HTERT RPE-1 (cell line): Measurements from ENCODE around the gene SLC35G3.
"Not testable (repeated sequence)": the region's sequence is repeated elsewhere in the genome, so short reads cannot be mapped to it uniquely, and the experiment has no call there.

Source experiments
- in situ Hi-C: fragments of 300-500 bp; cut with MboI; formaldehyde crosslinking; loops from 4 replicates; pipeline ENCODE4 v1.14.3; 2020; ENCODE audit warnings: low sequenced_read_pairs

Gene SLC35G3

DNA sequence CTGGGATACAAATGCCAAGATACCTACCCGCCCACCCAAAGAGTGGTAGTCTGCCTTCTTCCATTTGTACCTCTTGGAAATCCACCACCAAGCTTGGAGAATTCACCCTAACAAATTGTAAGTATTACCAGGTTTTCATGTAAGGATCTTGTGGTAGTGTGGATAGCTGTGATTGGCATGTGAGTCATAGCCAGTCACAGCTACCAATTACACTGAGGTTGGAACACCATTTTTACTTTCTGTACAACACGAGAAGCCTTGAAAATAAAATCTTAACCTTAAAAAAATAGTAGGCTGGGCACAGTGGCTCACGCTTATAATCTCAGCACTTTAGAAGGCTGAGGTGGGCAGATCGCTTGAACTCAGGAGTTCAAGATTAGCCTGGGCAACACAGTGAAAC, 18.5 kb upstream of the SLC35G3 start:
- in situ Hi-C loops, result no loop called here

DNA sequence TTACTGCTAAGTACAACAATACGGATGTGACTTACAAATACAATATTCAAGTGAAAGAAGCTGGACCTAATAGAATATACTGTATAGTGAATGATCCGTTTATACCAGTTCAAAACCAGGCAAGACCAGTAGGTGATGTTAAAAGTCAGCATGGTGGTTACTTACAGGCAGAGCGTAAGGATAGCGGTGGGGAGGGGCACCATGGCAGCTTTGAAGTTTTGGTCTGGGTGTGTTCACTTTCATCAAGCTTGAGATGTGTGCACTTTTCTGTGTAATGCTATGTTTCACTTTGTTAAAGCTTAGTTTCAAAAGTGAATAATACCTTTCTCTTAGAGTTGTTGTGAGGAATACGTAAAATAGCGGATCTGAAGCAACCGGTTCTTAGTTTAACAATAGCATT, 16.5 kb upstream of the SLC35G3 start:
- in situ Hi-C loops, result no loop called here

- in situ Hi-C loops, result not testable (repeated sequence)
Observed at GRCh38 chr17:35202582-35202981, 8.4 kb upstream of the SLC35G3 start.

DNA sequence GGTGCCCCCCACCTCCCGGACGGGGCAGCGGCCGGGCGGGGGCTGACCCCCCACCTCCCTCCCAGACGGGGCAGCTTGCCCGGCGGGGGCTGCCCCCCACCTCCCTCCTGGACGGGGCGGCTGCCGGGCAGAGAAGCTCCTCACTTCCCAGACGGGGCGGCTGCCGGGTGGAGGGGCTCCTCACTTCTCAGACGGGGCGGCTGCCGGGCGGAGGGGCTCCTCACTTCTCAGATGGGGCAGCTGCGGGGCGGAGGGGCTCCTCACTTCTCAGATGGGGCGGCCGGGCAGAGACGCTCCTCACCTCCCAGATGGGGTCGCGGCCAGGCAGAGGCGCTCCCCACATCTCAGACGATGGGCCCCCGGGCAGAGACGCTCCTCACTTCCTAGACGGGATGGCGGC, 869 bp upstream of the SLC35G3 start:
- in situ Hi-C loops, result not testable (repeated sequence)

DNA sequence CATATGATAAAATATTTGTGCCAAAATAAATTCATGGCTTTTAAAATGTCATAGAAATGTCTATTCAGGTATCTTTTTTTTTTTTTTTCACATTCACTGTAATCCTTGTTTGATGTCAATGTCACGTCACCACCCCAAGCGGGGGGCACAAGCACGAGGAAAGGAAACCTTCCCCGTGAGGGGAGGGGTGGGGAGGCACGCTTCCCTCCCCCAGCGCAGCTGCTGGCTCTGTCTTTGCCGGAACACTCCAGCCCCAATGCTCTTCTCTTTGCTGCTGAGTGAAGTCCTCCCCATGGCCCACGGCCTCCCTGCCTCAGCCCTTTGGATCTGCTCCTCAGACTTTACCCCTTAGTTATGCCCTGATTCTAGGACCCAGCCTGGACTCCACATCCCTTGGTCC, 1.5 kb downstream of the SLC35G3 start:
- in situ Hi-C loops, result no loop called here

DNA sequence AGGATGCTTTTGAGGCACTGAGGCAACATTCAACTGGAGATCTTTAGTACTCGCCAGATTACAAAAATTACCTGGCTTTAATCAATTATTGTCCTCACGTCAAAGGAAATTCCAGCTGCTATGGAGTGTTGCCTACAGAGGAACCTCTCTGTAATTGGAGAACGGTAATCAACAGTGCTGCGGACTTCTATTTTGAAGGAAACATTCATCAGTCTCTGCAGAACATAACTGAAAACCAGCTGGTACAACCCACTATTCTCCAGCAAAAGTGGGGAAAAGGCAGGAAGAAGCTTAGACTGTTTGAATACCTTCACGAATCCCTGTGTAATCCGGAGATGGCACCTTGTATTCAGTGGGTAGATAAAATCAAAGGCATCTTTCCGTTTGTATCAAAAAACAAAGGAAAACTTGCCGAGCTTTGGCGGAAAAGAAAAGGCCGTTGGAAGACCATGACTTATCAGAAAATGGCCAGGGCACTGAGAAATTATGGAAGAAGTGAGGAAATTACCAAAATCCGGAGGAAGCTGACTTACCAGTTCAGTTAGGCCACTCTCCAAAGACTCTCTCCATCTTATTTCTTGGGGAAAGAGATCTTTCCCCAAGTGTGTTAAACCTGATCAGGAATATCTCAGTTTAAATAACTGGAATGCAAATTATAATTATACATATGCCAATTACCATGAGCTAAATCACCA, 3.0 kb downstream of the SLC35G3 start:
- in situ Hi-C loops, result no loop called here

- in situ Hi-C loops, result no loop called here
Observed at GRCh38 chr17:35189291-35189690, 4.9 kb downstream of the SLC35G3 start.

DNA sequence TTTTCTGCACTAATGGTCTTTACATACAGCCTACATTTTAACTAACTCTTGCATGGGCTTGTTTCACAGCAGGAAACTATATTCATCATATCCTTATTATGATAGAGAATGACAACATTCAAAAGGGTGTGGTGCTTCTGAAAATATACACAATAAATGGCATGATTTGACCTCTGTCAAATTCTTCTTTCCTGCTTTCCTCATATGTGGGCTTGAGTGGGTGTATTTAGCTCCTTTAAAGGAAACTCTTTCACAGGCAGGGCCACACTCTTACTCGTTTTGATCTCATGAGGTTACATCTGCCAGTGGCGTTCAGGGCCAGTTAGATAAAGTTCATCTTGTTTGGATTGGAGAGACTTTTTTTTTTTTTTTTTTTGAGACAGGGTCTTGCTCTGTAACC, 6.1 kb downstream of the SLC35G3 start:
- in situ Hi-C loops, result no loop called here

GRCh38 chr17:35187481-35187880, 6.7 kb downstream of the SLC35G3 start:
- in situ Hi-C loops, result no loop called here

DNA sequence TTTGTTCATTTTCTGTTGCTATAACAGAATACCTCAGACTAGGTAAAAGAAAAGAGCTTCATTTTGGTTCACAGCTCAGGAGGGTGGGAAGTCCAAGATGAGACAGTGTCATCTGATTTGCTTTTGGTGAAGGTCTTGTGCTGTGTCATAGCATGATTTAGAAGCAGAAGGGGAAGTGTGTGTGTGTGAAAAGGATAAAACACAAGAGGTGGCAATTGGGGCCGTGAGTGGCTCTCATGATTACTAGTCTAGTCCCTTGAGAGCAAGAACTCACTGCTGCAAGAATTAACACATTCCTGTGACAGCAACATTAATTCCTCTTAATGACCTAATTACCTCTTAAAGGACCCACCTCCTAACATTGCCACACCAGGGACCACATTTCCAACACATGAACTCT, 8.3 kb downstream of the SLC35G3 start:
- in situ Hi-C loops, result no loop called here

DNA sequence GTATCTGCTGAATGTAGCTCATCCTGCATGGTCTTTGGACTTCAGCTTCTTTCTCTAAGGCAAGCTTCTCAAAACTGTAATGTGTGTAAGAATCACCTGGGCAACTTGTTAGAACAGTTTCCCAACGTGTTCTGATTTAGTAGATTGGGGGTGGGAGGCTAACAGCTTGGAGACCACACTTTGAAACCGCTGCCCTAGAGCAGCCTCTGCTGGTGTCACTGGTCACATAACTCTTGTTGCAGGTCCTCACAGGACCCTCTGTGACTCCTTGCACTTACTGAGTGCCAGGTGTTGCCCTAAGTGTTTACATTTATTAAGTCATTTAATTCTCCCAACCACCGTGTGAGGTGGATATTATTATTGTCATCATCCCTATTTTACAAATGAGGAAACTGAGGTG, 9.9 kb downstream of the SLC35G3 start:
- in situ Hi-C loops, result no loop called here

DNA sequence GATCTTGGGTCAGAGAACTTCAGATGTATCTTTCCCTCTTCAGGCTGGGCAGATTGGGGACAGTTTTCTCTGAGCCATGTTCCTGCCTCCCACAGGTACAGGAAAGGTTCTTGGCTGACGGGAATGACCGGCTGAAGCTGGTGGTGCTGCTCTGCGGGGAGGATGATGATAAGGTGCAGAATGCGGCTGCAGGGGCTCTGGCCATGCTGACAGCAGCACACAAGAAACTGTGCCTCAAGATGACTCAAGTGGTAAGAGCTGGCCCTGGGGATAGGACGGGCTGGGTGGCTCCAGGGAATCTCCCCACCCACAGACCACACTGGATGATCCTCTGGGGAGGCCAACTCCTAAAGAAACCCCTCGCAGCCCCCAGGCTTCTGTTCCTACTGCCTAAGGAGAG, 10.9 kb downstream of the SLC35G3 start:
- in situ Hi-C loops, result no loop called here

DNA sequence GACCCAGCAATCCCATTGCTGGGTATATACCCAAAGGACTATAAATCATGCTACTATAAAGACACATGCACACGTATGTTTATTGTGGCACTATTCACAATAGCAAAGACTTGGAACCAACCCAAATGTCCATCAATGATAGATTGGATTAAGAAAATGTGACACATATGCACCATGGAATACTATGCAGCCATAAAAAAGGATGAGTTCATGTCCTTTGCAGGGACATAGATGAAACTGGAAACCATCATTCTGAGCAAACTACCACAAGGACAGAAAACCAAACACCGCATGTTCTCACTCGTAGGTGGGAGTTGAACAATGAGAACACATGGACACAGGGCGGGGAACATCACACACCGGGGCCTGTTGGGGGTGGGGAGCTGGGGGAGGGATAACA, 14.8 kb downstream of the SLC35G3 start:
- in situ Hi-C loops, result not testable (repeated sequence)

DNA sequence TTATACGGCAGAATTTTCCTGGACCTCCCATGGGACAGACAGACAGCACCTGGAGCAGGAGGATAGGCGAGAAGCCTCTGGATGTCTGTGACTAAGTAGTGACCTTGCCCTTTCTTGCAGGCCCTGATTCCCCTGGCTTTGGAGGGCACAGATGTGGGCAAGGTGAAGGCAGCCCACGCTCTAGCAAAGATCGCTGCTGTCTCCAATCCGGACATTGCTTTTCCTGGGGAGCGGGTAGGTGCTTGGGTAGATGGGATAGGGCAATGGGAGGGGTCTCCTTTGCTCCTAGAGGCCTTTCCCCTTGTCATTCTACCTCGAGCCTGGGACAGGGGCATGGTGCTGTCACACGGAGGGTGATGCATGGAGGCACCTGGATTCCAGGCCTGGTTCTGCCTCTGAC, 17.3 kb downstream of the SLC35G3 start:
- in situ Hi-C loops, result no loop called here

- in situ Hi-C loops, result no loop called here
Observed at GRCh38 chr17:35175638-35176415, 18.4 kb downstream of the SLC35G3 start.

DNA sequence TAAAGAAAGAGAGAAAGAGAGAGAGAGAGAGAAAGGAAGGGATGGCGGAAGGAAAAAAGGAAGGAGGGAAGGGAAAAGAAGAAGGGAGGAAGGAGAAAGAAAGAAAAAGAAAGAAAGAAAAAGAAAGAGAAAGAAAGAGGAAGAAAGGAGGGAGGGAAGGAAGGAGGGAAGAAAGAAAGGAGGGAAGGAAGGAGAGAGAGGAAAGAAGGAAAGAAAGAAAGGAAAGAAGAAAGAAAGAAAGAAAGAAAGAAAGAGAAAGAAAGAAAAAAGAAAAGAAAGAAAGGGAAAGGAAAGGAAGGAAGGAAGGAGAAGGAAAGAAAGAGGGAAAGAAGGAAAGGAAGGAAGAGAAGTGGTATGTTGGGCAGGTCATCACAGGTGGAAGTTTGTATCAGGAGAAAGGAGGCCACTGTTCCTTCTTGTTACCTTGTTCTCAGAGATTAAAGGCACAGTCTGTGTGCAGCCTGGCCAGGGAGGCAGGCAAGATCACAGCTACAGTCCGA, 19.3 kb downstream of the SLC35G3 start:
- in situ Hi-C loops, result no loop called here

DNA sequence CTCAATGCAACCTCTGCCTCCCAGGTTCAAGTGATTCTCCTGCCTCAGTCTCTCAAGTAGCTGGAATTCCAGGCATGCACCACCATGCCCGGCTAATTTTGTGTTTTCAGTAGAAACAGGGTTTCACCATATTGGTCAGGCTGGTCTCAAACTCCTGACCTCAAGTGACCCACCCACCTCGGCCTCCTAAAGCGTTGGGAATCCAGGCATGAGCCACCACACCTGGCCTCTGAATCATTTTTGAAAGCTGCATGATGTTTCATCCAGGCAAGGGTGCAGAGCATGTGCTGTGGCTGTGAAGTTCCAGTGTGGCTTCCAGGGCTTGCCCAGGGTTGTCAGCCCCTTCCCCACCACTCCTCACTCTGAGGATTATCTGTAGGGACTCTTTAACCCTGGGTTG, 21.9 kb downstream of the SLC35G3 start:
- in situ Hi-C loops, result not testable (repeated sequence)

DNA sequence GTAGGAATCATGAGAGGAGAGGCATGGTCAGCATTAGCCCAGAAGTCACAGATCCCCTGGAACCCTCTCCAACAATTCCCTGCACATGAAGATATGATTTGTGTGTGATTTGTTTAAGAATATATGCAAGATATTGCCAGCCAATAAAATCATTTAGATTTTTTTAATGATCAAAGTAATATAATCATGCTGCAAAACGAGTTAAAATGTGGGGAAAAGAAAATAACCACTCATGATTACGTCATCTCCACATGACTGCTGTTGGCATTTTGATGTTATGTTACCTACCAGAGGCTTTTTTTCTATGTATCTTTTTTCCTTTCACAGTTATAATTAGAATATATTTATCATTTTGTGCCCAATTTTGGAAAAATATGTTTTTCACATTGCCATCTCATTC, 22.4 kb downstream of the SLC35G3 start:
- in situ Hi-C loops, result no loop called here

- in situ Hi-C loops, result no loop called here
Observed at GRCh38 chr17:35170968-35171771, 23.0 kb downstream of the SLC35G3 start.

- in situ Hi-C loops, result no loop called here
Observed at GRCh38 chr17:35169835-35170363, 24.3 kb downstream of the SLC35G3 start.

DNA sequence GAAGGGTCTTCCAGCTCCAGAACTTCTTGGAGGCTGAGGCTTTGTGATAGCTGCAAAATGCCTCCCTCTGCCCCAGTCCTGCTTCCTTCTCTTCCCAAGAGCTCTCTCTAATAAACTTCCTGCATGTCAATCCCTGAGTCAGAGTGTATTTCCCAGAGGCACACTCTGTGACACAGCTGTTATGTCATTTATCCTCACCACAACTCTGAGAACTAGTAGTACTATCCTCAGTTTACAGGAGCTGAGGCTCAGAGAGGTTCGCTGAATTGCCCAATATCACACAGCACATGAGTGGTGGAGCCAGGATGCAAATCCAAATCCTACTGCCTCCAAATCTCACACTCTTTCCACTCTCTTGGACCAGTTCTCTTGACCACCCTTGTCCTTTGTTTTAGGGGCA, 26.5 kb downstream of the SLC35G3 start:
- in situ Hi-C loops, result no loop called here
